Neutrophil (primary cell): Measurements from ENCODE around the gene MED4.

ENCODE experiments used
- H3K27ac ChIP-seq: fragments of 200-600 bp; sonication (generic); 2 replicates; pipeline ENCODE4 v1.5.1; 2016; ENCODE audit warnings: mild to moderate bottlenecking, moderate library complexity
- H3K27me3 ChIP-seq: fragments of 200-600 bp; sonication (generic); 2 replicates; pipeline ENCODE4 v1.6.0; 2016; ENCODE audit warnings: mild to moderate bottlenecking
- H3K36me3 ChIP-seq: fragments of 200-600 bp; sonication (generic); 2 replicates; pipeline ENCODE4 v1.5.1; 2017
- H3K4me1 ChIP-seq, 2 experiments: fragments of 200-600 bp in 1 of 2; sonication (generic) in 1 of 2; 1 replicate in 1 of 2; 2 replicates in 1 of 2; pipeline versions ENCODE4 v1.5.1 to v1.6.1; 2013 to 2016; ENCODE audit warnings: low read depth in 1 of 2, low read length in 1 of 2, mild to moderate bottlenecking in 1 of 2, moderate library complexity in 1 of 2; ENCODE audit not compliant: control insufficient read depth in 1 of 2, insufficient read depth in 1 of 2
- H3K4me3 ChIP-seq, 2 experiments: fragments of 200-600 bp in 1 of 2; sonication (generic) in 1 of 2; 1 replicate in 1 of 2; 2 replicates in 1 of 2; pipeline ENCODE4 v1.5.1; 2013 to 2016; ENCODE audit warnings: low read depth in 1 of 2, low read length in 1 of 2, mild to moderate bottlenecking in 1 of 2, moderate library complexity in 1 of 2
- H3K9me3 ChIP-seq: fragments of 200-600 bp; sonication (generic); 2 replicates; pipeline ENCODE4 v1.5.1; 2016
- CTCF ChIP-seq: fragments of 200-600 bp; sonication (generic); IDR thresholded peaks from 2 replicates; pipeline ENCODE4 v1.5.1; 2016; ENCODE audit warnings: antibody characterized with exemption

Gene MED4

GRCh38 chr13:48120241-48120640 is 25.3 kb upstream of the MED4 start:
- Histone ChIP-seq H3K36me3 (no peaks in the 10 kb centered on the region), H3K9me3 (no peaks in the 10 kb centered on the region), H3K4me1 (no peaks in the 10 kb centered on the region), H3K4me3 (no peak overlapping the region), H3K27me3 (no peaks in the 10 kb centered on the region), H3K27ac (no peak overlapping the region)
- no peak for TF ChIP-seq CTCF

GRCh38 chr13:48118030-48118429 is 23.1 kb upstream of the MED4 start:
- Histone ChIP-seq H3K9me3 (no peaks in the 10 kb centered on the region), H3K27me3 (no peaks in the 10 kb centered on the region), H3K27ac (no peak overlapping the region), H3K4me1 (peaks cover 0 to 11% of the 10 kb centered on the region in 2 experiments), H3K4me3 (no peak overlapping the region), H3K36me3 (no peaks in the 10 kb centered on the region)
- TF ChIP-seq CTCF: no peak

DNA sequence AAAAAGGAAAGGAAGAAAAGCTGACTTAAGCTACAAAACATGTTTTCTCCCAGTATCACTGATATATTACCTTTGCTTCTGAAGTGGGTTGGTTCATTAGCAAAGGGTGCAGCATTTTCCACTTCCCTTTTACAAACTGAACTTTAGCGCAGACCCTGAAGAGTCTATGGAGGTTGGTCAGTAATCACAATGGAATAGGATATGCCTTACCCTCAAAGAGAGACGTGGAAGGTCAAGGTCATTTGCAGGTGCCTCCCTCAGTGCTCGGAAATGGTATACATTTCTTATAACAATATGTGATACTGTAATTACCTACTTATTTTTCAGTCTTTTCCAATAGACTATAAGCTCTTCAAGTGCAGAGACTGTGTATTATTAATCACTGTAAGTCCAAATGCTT is 21.9 kb upstream of the MED4 start:
- Histone ChIP-seq H3K9me3 (no peaks in the 10 kb centered on the region), H3K4me1 (peaks cover 0 to 11% of the 10 kb centered on the region in 2 experiments), H3K4me3 (no peak overlapping the region), H3K36me3 (no peaks in the 10 kb centered on the region), H3K27ac (no peak overlapping the region), H3K27me3 (no peaks in the 10 kb centered on the region)
- TF ChIP-seq CTCF: no peak

GRCh38 chr13:48113756-48114130 is 18.8 kb upstream of the MED4 start:
- TF ChIP-seq CTCF: no peak
- H3K4me3 ChIP-seq: no peak overlapping the region
- no peaks in the 10 kb centered on the region for H3K9me3 ChIP-seq
- peaks cover 0 to 11% of the 10 kb centered on the region in 2 experiments for H3K4me1 ChIP-seq
- H3K27me3 ChIP-seq: no peaks in the 10 kb centered on the region
- no peaks in the 10 kb centered on the region for H3K36me3 ChIP-seq
- H3K27ac ChIP-seq: no peak overlapping the region

- Histone ChIP-seq H3K27me3 (no peaks in the 10 kb centered on the region), H3K4me1 (peaks cover 0 to 11% of the 10 kb centered on the region in 2 experiments), H3K27ac (no peak overlapping the region), H3K4me3 (no peak overlapping the region), H3K36me3 (no peaks in the 10 kb centered on the region), H3K9me3 (no peaks in the 10 kb centered on the region)
- TF ChIP-seq CTCF: no peak
Measured at GRCh38 chr13:48112896-48113755, 18.2 kb upstream of the MED4 start.
